NOMO-1 treated with DMSO at 0.1 percent for 48 hours (cell line): ENCODE results near the gene AKAP17A.
"Not testable (repeated sequence)": the region's sequence is repeated elsewhere in the genome, so short reads cannot be mapped to it uniquely, and the experiment has no call there.

ENCODE experiments used
- DNase-seq: peaks from one replicate; lab custom pipeline; 2025; ENCODE audit not compliant: unreplicated experiment; lab: John Stamatoyannopoulos, UW

The AKAP17A gene, protein sequence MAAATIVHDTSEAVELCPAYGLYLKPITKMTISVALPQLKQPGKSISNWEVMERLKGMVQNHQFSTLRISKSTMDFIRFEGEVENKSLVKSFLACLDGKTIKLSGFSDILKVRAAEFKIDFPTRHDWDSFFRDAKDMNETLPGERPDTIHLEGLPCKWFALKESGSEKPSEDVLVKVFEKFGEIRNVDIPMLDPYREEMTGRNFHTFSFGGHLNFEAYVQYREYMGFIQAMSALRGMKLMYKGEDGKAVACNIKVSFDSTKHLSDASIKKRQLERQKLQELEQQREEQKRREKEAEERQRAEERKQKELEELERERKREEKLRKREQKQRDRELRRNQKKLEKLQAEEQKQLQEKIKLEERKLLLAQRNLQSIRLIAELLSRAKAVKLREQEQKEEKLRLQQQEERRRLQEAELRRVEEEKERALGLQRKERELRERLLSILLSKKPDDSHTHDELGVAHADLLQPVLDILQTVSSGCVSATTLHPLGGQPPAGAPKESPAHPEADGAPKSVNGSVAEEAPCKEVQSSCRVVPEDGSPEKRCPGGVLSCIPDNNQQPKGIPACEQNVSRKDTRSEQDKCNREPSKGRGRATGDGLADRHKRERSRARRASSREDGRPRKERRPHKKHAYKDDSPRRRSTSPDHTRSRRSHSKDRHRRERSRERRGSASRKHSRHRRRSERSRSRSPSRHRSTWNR

DNA sequence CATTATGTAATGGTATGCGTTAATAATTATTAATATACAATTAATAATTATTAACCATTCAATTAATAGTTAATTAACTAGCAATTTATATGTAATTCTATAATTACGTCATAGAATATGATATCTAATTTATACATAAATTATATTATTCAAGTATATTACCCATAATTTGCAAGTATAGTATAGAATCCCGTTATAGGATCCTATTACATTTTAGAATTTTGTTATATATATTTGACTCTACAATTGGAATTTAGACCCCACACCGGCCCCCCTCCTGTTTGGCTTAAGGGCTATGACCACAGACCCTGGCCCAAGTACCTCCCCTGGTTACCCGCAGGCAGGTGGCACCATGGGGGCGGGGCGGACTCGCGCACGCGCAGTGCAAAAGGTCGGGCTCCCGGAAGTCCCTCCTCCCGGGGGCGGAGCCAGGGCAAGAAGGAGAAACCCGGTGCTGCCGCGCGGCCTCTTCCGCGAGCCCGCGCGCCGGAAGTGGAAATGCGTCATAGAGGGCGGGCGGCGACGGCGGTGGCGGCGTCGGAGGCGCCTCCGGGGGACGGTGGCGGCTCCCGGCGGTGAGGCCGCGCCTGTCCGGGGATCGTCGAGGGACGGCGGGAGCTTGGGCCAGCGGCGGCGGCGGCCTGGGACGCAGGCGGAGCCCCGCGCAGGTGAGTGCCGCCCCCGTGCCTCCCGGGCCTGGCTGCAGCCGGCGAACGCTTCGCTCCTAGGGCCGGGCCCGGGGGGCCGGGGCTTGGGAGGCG, at the start of gene AKAP17A:
TSS of gene AKAP17A (plus strand) at position 503 of the 761 bp plus-strand sequence. CDS start 1,859 bp downstream, outside the sequence.
- DNase-seq, result peak; percentile 90

DNA sequence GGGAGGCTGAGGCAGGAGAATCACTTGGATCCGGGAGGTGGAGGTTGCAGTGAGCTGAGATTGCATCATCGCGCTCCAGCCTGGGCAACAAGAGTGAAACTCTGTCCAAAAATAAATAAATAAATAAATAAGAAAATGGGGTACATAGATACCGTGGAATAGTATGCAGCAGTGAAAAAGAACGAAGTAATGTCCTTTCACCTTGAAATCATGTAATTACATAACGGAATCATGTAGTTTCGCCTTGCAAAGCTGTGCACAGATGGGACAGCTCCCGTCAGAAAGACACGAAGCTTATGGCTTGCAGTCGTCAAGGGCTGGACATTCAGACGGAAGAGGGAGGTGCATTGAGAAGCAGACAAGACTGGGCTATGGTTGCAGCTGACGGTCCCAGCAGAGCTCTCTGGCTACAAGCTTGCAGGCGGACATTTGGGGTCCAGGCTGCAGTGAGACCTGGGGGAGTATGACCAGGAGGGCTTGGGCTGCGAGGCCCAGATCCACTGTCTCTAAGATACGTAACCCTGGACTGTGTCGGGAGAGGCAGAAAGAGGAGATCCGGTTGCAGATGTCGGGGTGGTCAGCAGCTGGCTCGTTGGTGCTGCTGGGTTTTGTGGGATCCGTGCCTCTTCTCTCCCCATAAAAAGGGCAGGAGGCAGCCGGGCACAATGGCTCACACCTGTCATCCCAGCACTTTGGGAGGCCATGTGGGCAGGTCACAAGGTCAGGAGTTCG, 48.2 kb upstream of the AKAP17A start:
- DNase-seq, result no peak

DNA sequence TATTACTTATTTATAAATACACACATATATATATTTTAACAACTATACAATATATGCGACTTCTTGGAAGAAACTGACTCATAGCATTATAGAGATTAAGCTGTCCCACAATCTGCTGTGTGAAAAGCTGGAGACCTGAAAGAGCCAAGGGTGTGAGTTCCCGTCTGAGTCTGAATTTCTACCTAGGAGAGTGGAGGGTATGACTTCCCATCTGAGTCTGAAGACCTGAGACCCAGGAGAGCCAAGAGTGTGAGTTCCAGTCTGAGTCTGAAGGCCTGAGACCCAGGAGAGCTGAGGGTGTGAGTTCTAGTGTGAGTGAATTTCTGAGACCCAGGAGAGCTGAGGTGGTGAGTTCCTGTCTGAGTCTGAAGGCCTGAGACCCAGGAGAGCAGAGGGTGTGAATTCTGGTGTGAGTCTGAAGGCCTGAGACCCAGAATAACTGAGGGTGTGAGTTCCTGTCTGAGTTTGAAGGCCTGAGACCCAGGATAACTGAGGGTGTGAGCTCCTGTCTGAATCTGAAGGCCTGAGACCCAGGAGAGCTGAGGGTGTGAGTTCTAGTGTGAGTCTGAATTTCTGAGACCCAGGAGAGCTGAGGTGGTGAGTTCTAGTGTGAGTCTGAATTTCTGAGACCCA, 45.5 kb upstream of the AKAP17A start:
- DNase-seq, result no peak

DNA sequence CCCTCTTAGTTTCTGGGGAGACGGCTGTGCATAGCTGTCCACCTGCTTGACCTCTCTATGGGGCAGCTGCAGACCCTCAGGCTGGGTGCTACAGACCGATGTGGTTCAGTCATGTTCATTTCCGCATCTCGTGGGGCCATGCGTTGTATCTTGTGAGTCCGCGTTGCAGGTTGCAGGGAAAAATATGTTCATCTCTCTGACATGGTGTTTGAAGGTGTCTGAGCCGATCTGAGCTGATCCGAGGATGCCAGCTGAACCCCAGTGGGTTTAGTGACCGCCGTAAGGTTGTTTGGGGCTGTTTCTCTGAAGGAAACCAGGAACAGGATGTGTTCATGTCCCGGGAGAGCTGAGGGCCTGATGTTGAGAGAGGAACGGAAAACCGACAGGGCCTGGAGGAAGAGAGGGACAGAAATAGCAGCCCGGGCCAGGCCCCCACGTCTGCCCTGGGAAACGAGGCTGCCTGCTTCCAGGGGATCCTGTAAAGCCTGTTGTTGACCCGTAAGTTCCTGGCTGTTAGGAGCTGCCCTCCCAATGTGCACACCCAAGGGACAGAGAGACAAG, 44.6 kb upstream of the AKAP17A start:
- DNase-seq, result no peak

DNA sequence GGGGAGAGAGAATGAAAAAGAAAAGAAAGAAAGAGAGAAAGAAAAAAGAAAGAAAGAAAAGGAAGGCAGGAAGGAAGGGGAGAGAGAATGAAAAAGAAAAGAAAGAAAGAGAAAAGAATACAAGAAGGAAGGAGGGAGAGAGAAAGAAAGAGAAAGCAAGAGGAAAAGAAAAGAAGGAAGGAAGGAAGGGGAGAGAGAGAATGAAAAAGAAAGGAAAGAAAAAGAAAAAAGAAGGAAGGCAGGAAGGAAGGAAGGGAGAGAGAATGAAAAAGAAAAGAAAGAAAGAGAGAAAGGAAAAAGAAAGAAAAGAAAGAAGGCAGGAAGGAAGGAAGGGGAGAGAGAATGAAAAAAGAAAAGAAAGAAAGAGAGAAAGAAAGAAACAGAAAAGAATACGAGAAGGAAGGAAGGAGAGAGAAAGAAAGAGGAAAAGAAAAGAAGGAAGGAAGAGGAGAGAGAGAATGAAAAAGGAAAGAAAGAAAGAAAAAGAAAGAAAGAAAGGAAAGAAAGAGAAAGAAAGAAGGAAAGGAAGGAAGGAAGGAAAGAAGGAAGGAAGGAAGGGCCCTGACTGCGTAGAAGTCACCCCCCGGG, 39.4 kb upstream of the AKAP17A start:
- DNase-seq, result no peak

DNA sequence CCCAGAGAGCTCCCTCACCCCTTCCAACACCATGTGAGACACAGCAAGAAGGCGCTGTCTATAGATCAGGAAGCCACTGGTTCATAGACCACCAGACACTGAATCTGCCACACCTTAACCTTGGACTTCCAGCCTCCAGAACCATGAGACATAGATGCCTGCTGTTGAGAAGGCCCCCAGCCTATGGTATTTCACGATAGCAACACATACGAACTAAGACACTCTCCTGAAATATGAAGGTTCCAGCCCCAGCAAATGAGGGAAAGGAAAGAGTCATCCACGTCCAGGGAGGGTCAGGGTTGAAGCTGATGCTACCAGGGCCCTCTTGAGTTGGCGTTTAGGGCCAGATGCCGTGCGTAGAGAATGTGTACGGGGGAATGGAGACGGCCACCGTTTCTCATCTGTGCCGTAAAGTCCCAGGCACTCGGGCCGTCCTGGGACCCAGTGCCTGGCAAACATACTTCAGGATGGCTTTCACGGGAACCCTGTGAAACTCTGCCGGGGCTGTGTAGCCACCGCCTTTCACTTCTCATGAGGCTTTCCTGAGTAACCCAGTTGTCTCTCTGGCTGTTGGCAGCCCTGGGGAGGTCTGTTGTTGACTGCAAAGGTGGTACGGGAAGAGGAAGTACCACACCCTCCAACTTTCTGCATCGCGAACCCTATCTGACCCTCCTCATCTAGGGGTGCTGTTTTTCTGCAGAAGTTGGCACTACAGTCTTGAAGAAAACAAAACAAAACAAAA, 36.8 kb upstream of the AKAP17A start:
- peak; percentile 43 for DNase-seq

DNA sequence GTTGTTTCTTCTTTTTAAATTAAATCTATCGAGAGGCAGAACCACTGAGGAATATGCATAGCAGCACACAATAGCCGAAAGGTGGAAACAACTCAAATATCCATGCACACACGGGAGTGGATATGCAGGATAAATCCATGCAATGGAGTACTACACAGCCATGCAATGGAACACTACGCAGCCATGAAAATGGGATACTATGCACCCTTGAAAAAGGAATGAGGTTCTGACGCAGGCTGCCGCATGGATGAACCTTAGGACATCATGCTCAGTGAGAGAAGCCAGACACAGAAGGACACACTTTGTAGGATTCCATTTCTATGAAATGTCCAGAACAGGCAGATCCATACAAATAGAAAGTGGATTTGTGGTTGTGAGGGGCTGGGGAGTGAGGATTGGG, 36.0 kb upstream of the AKAP17A start:
- no peak for DNase-seq

DNA sequence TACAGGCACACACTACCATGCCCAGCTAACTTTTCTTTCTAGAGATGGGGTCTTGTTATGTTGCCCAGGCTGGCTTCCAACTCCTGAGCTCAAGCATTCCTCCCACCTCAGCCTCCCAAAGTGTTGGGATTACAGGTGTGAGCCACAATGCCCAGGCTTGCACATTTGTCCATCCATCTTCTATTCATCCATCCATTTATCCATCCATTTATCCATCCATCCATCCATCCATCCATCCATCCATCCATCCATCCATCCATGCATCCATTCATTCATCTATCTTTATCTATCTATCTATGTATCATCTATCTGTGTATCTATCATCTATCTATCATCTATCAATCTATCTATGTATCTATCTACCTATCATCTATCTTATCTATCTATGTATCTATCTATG, 34.0 kb upstream of the AKAP17A start:
- not testable (repeated sequence) for DNase-seq

DNA sequence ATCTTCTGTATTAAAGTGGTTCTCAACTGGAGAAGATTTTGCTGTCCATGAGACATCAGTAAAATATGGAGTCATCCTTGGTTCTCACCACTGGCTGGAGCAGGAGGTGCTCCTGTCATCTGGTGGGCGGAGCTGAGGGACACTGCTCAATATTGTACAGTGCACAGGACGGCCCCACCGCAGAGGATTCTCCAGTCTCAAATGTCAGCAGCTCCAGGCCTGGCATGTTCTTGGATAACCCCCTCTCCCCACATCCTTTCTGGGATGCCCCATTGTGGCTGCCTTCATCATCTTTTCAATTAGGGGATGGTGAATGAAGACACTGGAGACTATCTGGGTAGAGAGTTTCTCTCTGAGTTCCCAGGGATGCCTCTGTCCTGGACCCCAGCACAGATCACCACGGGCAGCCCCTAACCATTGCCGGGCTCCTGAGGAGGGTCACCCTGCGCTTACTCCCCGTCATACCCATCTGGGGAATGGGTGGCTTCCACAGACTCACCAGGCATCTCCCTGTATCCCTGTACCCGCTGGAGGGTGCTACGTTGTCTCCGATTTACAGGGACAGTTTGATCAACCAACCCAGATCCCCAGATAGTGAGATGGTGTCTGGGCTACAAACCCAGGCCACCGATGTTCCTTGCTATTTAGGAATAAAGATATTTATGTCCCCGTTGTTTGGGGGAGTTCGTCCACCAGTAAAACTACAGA, 32.5 kb upstream of the AKAP17A start:
- no peak for DNase-seq

DNA sequence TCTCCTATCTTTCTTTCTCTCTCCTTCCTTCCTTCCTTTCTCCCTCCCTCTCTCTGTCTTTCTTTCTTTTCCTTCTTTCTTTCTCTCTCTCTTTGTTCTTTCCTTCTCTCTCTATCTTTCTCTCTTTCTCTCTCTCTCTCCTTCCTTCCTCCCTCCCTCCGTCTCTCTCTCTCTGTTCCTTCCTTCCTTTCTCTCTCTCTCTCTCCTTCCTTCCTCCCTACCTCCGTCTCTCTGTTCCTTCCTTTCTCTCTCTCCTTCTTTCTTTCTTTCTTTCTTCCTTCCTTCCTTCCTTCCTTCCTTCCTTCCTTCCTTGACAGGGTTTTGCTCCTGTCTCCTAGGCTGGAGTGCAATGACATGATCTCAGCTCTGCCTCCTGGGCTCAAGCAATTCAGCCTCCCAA, 30.2 kb upstream of the AKAP17A start:
- no peak for DNase-seq

DNA sequence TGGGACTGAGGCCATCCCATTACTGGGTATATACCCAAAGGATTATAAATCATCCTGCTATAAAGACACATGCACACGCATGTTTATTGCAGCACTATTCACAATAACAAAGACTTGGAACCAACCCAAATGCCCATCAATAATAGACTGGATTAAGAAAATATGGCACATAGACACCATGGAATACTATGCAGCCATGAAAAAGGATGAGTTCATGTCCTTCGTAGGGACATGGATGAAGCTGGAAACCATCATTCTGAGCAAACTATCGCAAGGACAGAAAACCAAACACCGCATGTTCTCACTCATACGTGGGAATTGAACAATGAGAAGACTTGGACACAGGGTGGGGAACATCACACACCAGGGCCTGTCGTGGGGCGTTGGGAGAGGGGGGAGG, 27.3 kb upstream of the AKAP17A start:
- not testable (repeated sequence) for DNase-seq

DNA sequence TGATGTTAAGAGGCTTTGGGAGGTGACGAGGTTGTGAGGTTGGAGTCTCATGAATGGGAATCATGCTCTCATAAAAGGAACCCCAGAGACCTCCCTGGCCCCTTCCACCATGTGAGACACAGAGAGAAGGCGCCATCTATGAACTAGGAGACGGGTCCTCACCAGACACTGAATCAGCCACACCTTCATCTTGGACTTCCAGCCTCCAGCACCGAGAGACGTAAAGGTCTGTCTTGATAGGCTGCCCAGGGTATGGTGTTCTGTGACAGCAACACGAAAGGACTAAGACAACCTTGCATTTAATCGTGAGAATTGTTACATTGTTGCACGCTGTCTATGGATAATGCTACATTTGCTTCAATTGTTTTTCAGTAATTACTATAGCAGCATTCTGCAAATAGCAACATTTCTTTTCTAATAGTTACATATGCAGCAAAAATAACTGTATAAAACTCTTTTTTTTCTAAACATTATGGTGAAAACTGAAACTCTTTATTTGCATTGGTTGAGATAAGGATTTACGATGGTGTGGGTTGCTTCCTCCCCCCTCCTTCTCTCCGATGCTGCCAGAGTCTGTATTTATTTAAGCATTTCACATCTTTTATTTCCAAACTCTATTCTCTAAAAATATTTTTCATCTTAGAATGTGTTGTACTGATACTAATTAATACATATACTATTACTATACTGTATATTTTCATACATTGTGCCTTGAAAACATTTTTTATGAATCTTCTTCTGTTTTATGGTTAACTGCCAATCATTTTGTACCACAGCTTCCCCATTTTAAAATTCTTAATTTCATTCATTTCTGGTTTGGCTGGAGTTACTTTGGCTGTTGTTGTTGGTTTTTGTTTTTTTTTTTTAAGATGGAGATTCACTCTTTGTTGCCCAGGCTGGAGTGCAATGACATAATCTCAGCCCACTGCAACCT, 26.4 kb upstream of the AKAP17A start:
- DNase-seq, result peak; percentile 85

DNA sequence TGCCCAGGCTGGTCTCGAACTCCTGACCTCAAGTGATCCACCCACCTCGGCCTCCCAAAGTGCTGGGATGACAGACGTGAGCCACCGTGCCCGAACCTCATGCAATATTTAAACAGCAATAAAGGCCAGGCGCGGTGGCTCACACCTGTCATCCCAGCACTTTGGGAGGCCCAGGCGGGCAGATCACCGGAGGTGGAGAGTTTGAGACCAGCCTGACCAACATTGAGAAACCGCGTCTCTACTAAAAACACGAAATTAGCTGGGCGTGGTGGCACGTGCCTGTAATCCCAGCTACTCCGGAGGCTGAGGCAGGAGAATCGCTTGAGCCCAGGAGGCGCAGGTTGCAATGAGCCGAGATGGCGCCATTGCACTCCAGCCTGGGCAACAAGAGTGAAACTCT, 17.2 kb upstream of the AKAP17A start:
- DNase-seq, result not testable (repeated sequence)

DNA sequence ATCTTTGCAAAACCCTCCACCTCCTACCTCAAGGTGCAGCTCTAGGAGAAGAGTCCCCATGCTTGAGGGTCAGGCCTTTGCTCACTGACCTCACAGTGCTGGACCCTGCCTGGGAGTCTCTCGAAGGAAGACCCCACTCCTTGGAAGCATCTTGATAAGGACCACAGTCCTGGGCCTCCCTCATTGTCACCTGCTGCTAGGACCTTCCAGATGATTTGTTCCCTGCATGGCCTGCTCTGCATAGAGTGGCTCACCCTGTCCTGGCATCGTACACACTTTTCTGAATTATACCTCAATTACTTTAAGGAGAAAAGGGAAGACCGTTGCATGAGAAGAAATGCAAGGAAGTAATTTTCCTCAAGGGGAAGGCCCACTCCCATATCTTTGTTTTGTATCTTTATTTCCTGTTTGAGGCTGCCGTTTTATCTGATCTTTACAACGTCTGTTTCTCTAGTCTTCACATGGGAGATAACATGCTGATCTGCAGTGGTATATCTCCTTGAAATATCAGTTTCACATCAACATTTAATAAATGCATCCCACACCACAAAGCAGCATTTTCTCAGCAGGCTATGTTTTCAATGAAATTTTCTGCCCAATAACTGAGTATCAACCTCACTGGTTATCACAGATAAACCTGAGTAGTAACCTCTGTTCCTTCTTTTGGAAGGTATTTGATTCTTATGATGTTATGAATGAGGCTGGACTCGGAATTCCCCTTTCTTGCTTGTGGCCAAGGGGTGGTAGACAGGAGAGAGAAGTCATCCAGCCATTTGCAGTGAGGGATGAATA, 15.0 kb upstream of the AKAP17A start:
- no peak for DNase-seq

DNA sequence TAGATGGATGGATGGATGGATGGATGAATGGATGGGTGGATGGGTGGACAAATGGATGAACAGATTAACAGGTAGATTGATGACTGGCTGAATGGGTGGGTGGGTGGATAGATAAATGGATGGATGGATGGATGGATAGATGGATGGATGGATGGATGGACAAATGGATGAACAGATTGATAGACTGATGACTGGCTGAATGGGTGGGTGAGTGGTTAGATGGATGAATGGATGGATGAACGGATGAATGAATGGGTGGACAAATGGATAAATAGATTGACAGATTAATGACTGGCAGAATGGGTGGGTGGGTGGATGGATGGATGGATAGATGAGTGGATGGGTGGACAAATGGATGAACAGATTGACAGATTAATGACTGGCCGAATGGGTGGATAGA, 13.6 kb upstream of the AKAP17A start:
- DNase-seq, result no peak

DNA sequence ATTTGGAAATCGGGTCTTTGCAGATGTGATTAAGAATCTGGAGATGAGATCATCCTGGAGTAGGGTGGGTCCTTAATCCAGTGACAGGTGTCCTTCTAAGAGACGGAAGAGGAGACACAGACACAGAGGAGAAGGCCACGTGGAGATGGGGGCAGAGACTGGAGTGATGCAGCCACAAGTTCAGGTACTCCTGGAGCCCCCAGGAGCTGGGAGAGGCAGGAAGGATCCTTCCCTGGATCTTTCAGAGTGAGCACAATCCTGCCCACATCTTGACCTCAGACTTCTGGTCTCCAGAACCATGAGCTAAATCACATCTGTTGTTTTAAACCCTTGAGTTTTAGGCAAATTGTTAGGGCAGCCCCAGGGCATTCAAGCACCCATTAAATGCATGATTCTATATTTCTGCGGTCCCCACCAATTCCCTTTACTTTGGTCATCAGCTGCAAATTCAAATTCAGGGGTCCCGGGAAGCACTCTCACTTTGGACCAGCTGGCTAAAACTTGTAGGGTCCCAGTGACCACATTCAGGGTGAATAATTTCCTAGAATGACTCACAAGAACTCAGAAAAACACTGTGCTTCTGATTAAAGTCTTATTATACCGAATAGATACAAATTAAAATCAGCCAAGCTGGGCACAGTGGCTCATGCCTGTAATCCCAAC, 12.8 kb upstream of the AKAP17A start:
- no peak for DNase-seq
